H9 (cell line): ENCODE results near the gene UMAD1. TPM values are rescaled to one million over a fixed set of nuclear protein-coding genes. Genes with fewer than 3 reads are reported as not detected.

Experiments used
- DNase-seq: peaks from one replicate; pipeline ENCODE4 v3.0.0-alpha.2; 2017
- H2AFZ ChIP-seq: one replicate; pipeline ENCODE4 v1.6.1; 2013; ENCODE audit warnings: mild to moderate bottlenecking, low read length, control low read depth, moderate library complexity
- H2AK5ac ChIP-seq: 2 replicates; pipeline ENCODE4 v1.6.1; 2013; ENCODE audit warnings: low read length, control low read depth, mixed read lengths; ENCODE audit not compliant: insufficient read length
- H2BK120ac ChIP-seq: one replicate; pipeline ENCODE4 v1.6.1; 2013; ENCODE audit warnings: low read depth, mild to moderate bottlenecking, low read length, control low read depth, inconsistent platforms; ENCODE audit not compliant: poor library complexity, severe bottlenecking
- H2BK12ac ChIP-seq: 2 replicates; pipeline ENCODE4 v1.6.1; 2013; ENCODE audit warnings: low read length, control low read depth, mixed read lengths, low read depth; ENCODE audit not compliant: insufficient read length
- H2BK15ac ChIP-seq: 2 replicates; pipeline ENCODE4 v1.6.1; 2013; ENCODE audit warnings: low read depth, low read length, control low read depth
- H2BK20ac ChIP-seq: one replicate; pipeline ENCODE4 v1.6.1; 2013; ENCODE audit warnings: low read depth, mild to moderate bottlenecking, low read length, control low read depth, inconsistent platforms; ENCODE audit not compliant: poor library complexity, severe bottlenecking
- H2BK5ac ChIP-seq: 2 replicates; pipeline ENCODE4 v1.6.1; 2013; ENCODE audit warnings: low read length, control low read depth, mixed read lengths; ENCODE audit not compliant: insufficient read length
- H3K14ac ChIP-seq: 2 replicates; pipeline ENCODE4 v1.6.1; 2013; ENCODE audit warnings: low read length, control low read depth; ENCODE audit not compliant: insufficient read depth
- H3K18ac ChIP-seq: 2 replicates; pipeline ENCODE4 v1.6.1; 2013; ENCODE audit warnings: low read depth, mild to moderate bottlenecking, mixed read lengths, low read length, control low read depth; ENCODE audit not compliant: insufficient read length
- H3K23ac ChIP-seq: 2 replicates; pipeline ENCODE4 v1.6.1; 2013; ENCODE audit warnings: low read length, control low read depth, mixed read lengths, low read depth; ENCODE audit not compliant: insufficient read length
- H3K23me2 ChIP-seq: 2 replicates; pipeline ENCODE4 v1.6.1; 2013; ENCODE audit warnings: low read depth, mild to moderate bottlenecking, mixed read lengths, low read length, control low read depth; ENCODE audit not compliant: insufficient read length, poor library complexity, severe bottlenecking
- H3K27ac ChIP-seq: 2 replicates; pipeline ENCODE4 v1.5.1; 2013; ENCODE audit warnings: low read length, control low read depth, mixed read lengths, low read depth; ENCODE audit not compliant: insufficient read length
- H3K27me3 ChIP-seq: 2 replicates; pipeline ENCODE4 v1.6.1; 2013; ENCODE audit warnings: low read length, control low read depth, inconsistent platforms; ENCODE audit not compliant: insufficient read depth
- H3K4ac ChIP-seq: 2 replicates; pipeline ENCODE4 v1.6.1; 2013; ENCODE audit warnings: low read depth, mild to moderate bottlenecking, control low read depth, inconsistent platforms, low read length, moderate library complexity
- H3K4me1 ChIP-seq: 2 replicates; pipeline ENCODE4 v1.6.1; 2013; ENCODE audit warnings: low read length, control low read depth, inconsistent platforms; ENCODE audit not compliant: insufficient read depth
- H3K4me2 ChIP-seq: 2 replicates; pipeline ENCODE4 v1.6.1; 2013; ENCODE audit warnings: low read length, control low read depth, mixed read lengths; ENCODE audit not compliant: insufficient read length, insufficient read depth
- H3K56ac ChIP-seq: 2 replicates; pipeline ENCODE4 v1.6.1; 2013; ENCODE audit warnings: low read depth, mild to moderate bottlenecking, mixed read lengths, low read length, control low read depth; ENCODE audit not compliant: insufficient read length
- H3K79me1 ChIP-seq: 2 replicates; pipeline ENCODE4 v1.6.1; 2013; ENCODE audit warnings: low read depth, mild to moderate bottlenecking, moderate library complexity, low read length, control low read depth, inconsistent platforms; ENCODE audit not compliant: insufficient read depth, poor library complexity, severe bottlenecking
- H3K79me2 ChIP-seq: 2 replicates; pipeline ENCODE4 v1.6.1; 2013; ENCODE audit warnings: low read length, control low read depth, inconsistent platforms; ENCODE audit not compliant: insufficient read depth
- H3K9ac ChIP-seq: 2 replicates; pipeline ENCODE4 v1.6.1; 2013; ENCODE audit warnings: low read length, control low read depth, mixed read lengths; ENCODE audit not compliant: insufficient read length; ENCODE audit errors: extremely low read depth
- H3K9me3 ChIP-seq: one replicate; pipeline ENCODE4 v1.6.1; 2013; ENCODE audit warnings: low read depth, low read length, inconsistent platforms; ENCODE audit not compliant: control insufficient read depth
- H3T11ph ChIP-seq: one replicate; pipeline ENCODE4 v1.6.1; 2013; ENCODE audit warnings: mild to moderate bottlenecking, low read length, control low read depth, inconsistent platforms
- H4K20me1 ChIP-seq: one replicate; pipeline ENCODE4 v1.6.1; 2013; ENCODE audit not compliant: control insufficient read depth, insufficient read length, insufficient read depth
- H4K5ac ChIP-seq: 2 replicates; pipeline ENCODE4 v1.6.1; 2013; ENCODE audit warnings: low read depth, mild to moderate bottlenecking, mixed read lengths, low read length, control low read depth; ENCODE audit not compliant: insufficient read length
- H4K8ac ChIP-seq: replicated peaks from 2 replicates; pipeline ENCODE4 v1.6.1; 2013; ENCODE audit warnings: low read length, control low read depth, mixed read lengths, low read depth; ENCODE audit not compliant: insufficient read length
- H4K91ac ChIP-seq: 2 replicates; pipeline ENCODE4 v1.6.1; 2013; ENCODE audit warnings: low read depth, mild to moderate bottlenecking, moderate library complexity, mixed read lengths, low read length, control low read depth; ENCODE audit not compliant: insufficient read length
- H3K27ac Mint-ChIP-seq, 3 experiments: 2 replicates in 2 of 3; 3 replicates in 1 of 3; pipeline ENCODE4 v1.8.0; 2020 to 2021; ENCODE audit warnings: mixed read lengths in 3 of 3, mild to moderate bottlenecking in 1 of 3, moderate library complexity in 1 of 3
- H3K27me3 Mint-ChIP-seq: 2 replicates; pipeline ENCODE4 v1.8.0; 2021; ENCODE audit warnings: low read depth, mild to moderate bottlenecking, moderate library complexity, mixed read lengths
- H3K36me3 Mint-ChIP-seq, 3 experiments: 2 replicates in 2 of 3; 3 replicates in 1 of 3; pipeline ENCODE4 v1.8.0; 2020 to 2021; ENCODE audit warnings: low read depth in 3 of 3, mixed read lengths in 3 of 3; ENCODE audit not compliant: insufficient read depth in 1 of 3
- H3K4me1 Mint-ChIP-seq, 2 experiments: 2 replicates each; pipeline ENCODE4 v1.8.0; 2020; ENCODE audit warnings: mixed read lengths in 2 of 2
- H3K4me3 Mint-ChIP-seq, 2 experiments: 2 replicates in 1 of 2; 3 replicates in 1 of 2; pipeline ENCODE4 v1.8.0; 2020 to 2021; ENCODE audit warnings: mild to moderate bottlenecking in 2 of 2, mixed read lengths in 2 of 2, moderate library complexity in 1 of 2
- H3K9me3 Mint-ChIP-seq, 2 experiments: 2 replicates in 1 of 2; 3 replicates in 1 of 2; pipeline ENCODE4 v1.8.0; 2020; ENCODE audit warnings: mild to moderate bottlenecking in 2 of 2, mixed read lengths in 2 of 2, moderate library complexity in 1 of 2
- CTCF ChIP-seq: fragments of 200-600 bp; sonication (generic); conservative IDR thresholded peaks from 3 replicates; pipeline ENCODE4 v1.8.0; 2021; ENCODE audit warnings: antibody characterized with exemption, mild to moderate bottlenecking
- total RNA-seq: library from RNA; stranded (reverse); gene quantifications from 2 replicates; pipeline ENCODE4 v1.2.1, GENCODE V29; 2021

Gene UMAD1
- total RNA-seq, 1 experiment from 2014 or later, result 8.9 TPM

- no peak overlapping the region for H4K8ac ChIP-seq
- Mint-ChIP-seq H3K4me1 (peaks cover 0 to 4% of the 10 kb centered on the region in 2 experiments; a peak in 1 of 4 replicates), H3K27ac (no peak overlapping the region), H3K27me3 (no peaks in the 10 kb centered on the region), H3K9me3 (peaks cover 2 to 3% of the 10 kb centered on the region in 2 experiments), H3K4me3 (no peak overlapping the region), H3K36me3 (peaks cover 0 to 2% (median 1%) of the 10 kb centered on the region in 3 experiments; a peak in 3 of 7 replicates)
- H3K23me2 ChIP-seq, result no peaks in the 10 kb centered on the region
- no peak overlapping the region for H3K27ac ChIP-seq
- H3T11ph ChIP-seq, result no peak overlapping the region
- no peak overlapping the region for H2AK5ac ChIP-seq
- H2BK20ac ChIP-seq, result no peak overlapping the region
- H3K79me1 ChIP-seq, result no peaks in the 10 kb centered on the region
- H3K14ac ChIP-seq, result no peak overlapping the region
- no peaks in the 10 kb centered on the region for H4K20me1 ChIP-seq
- no peak for TF ChIP-seq CTCF
- no peak overlapping the region for H2BK5ac ChIP-seq
- H3K4me1 ChIP-seq, result no peaks in the 10 kb centered on the region
- no peak overlapping the region for H2BK15ac ChIP-seq
- H3K4me2 ChIP-seq, result no peak overlapping the region
- H3K79me2 ChIP-seq, result no peaks in the 10 kb centered on the region
- H3K18ac ChIP-seq, result no peak overlapping the region
- H3K23ac ChIP-seq, result no peak overlapping the region
- no peak overlapping the region for H2AFZ ChIP-seq
- H3K9me3 ChIP-seq, result no peaks in the 10 kb centered on the region
- no peak for DNase-seq
- H3K9ac ChIP-seq, result no peak overlapping the region
- H4K5ac ChIP-seq, result no peak overlapping the region
- no peak overlapping the region for H2BK120ac ChIP-seq
- H3K56ac ChIP-seq, result no peak overlapping the region
- no peak overlapping the region for H4K91ac ChIP-seq
- no peak overlapping the region for H3K4ac ChIP-seq
- no peaks in the 10 kb centered on the region for H3K27me3 ChIP-seq
- no peak overlapping the region for H2BK12ac ChIP-seq
These were observed 19.8 kb upstream of the UMAD1 start for GRCh38 chr7:7620644-7621210.
